Right lobe of liver (tissue), 4 donors: ENCODE results near the gene EXOC2.

Experiments used
- CTCF ChIP-seq, 4 donors: fragments of 200-600 bp in 3 of 4; fragments of 450-650 bp in 1 of 4; IDR thresholded peaks; one replicate each; pipeline versions ENCODE4 v1.5.1 to v1.8.0; 2016 to 2022; ENCODE audit warnings: antibody characterized with exemption in 4 of 4, mild to moderate bottlenecking in 2 of 4
- POLR2A ChIP-seq: fragments of 450-650 bp; IDR thresholded peaks from one replicate; pipeline ENCODE4 v1.6.1; 2017; ENCODE audit warnings: antibody characterized with exemption, mild to moderate bottlenecking
- donor health status: DM: no; HTN: no; CAD: no.
- donor health status: DM: no; HTN: no; CAD: no.
- donor health status: DM: no; HTN: yes; CAD: no.

DNA sequence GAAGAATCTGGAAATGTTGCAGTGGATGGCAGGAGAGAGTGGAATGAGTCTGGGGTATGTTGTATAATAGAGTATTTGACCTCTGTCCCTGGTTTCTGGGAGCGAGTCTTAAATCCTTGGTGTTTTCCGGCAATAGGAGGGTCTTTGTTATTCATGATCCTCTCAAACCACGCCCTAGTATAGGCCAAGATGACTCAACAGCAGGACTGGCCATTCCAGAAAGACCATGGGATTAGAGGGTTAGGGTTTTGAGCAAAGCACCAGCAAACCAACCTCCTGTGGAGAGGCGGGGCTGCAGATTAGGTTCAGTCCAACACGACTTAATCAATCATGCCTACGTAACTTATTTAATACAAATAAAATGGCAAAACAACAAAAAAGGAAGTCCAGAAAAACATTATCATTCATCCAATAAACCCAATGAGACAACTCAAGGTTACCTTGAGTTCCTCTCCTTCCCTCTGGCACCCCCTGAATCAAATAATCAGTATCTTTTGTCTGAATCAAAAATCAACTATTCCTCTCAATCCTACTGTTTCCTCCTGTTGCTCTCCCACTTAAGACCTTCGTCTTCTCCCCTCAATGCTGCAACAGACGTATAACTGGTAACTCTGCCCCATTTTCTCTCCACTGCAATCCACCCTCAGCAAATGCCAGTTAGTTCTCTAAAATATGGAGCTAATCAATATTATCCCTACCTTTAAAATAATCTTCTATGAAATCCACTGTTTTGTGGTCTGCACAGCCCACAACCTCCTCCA lies 51.5 kb downstream of the EXOC2 start:
- TF ChIP-seq CTCF (IDR thresholded peaks at IDR 0.05) (no peak), POLR2A (no peak)
